GM21381 (cell line): ENCODE results near the gene TANK.
"Not testable (repeated sequence)": the region's sequence is repeated elsewhere in the genome, so short reads cannot be mapped to it uniquely, and the experiment has no call there.

Experiments used
- ATAC-seq: cut with Tn5 transposase; IDR thresholded peaks from one replicate; pipeline ENCODE4 v1.9.1; 2021; ENCODE audit warnings: mild to moderate bottlenecking, moderate library complexity; ENCODE audit not compliant: unreplicated experiment

Gene TANK

DNA sequence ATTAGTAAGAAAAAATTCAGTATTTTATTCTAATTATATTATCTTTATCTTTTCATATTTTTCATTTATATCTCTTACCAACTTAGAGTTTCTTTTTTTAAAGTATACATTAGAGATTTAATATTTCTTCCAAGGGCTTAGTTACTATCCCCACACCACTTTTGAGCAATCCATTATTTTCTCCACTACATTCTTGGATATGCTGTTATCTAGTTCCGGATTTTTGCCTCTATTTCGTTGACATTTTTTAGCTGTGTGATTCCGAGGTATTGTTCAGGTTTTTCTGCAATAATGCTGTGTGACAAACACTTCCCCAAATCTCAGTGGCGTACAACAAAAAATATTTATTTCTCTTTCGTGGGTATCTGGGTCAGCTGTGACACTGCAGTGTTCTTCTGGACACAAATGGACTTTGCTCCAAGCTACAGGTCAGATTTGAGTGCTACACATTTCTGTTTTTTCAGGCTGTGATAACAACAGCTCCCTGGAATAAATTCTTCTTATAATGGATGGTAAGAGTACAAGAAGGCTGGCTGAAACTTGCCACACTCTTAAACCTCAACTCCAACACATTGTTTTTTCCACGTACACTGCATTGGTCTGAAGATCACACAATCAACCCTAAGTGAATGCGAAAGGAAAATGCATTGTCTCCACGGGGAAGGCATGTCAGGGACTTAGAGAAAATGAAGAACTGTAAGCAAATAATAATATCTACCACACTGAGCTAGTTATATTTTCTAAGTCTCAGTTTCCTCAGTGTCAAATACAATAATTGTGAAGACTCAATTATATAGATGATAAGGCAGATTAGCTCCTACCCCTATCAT lies 97.1 kb downstream of the TANK start:
- ATAC-seq = no peak

DNA sequence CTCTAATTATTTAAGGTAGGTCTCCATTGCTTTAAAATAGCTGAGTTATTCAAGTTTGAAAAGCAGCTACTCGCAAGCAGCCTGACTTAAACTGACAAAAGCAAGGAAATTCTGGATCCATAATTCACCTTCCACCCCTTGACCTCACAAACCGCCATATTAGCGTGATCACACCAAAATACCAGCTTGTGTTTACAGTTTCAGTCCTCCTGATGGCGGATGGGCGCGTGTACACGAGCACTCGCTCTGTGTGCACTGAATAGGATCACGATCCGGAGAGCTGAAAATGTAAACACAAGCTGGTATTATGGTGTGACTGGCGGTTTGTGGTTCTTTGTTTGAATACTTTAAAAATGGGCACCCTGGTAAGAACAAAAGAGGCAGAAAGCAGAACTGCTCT lies 105.6 kb downstream of the TANK start:
- ATAC-seq = no peak

DNA sequence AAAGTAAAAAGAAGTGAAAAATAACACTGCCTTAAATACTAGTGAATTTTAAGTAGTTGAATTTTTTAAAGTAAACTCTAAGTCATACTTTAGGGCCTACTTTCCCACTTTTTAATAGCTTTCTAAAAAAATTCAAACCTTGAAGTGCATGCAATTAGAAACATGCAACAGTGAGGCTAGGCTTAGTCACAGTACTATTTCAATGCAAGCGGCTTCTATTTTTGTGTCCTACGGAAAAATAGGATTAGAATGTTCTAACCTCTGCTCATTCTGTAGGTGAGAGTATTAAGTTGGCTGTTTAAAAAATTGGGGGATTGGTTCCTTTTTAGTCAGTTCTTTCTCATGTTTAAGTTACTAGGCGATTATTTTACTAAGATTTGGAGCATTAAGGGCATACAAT lies 108.9 kb downstream of the TANK start:
- no peak for ATAC-seq

DNA sequence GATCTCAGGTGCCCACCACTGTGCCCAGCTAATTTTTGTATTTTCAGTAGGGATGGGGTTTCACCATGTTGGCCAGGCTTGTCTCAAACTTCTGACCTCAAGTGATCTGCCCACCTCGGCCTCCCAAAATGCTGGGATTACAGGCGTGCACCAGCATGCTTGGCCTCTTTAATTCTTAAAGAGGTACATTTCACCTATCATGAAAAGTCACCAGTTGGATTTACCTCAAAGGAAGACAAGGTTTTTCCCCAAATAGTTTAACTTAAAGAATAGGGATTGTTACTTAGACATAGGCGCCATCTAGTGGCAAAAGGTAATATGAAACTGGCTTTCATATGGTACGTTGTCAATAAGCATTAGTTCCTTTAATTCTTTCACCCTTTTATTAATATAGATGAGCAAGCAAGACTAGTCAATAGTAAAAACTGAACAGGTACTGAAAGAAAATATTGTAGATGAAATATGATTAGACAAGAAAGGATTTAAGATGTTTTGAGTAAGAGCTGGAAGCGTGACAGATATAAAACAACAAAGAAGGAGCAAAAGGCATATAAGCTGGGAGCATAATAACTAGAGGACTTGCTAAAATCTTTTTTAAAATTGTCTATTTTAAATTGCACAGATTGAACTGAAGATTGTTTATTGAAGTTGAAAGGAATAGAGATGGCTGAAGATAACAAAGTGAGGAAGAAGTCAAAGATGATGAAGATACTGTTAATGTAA lies 113.0 kb downstream of the TANK start:
- peak; percentile 80 for ATAC-seq

DNA sequence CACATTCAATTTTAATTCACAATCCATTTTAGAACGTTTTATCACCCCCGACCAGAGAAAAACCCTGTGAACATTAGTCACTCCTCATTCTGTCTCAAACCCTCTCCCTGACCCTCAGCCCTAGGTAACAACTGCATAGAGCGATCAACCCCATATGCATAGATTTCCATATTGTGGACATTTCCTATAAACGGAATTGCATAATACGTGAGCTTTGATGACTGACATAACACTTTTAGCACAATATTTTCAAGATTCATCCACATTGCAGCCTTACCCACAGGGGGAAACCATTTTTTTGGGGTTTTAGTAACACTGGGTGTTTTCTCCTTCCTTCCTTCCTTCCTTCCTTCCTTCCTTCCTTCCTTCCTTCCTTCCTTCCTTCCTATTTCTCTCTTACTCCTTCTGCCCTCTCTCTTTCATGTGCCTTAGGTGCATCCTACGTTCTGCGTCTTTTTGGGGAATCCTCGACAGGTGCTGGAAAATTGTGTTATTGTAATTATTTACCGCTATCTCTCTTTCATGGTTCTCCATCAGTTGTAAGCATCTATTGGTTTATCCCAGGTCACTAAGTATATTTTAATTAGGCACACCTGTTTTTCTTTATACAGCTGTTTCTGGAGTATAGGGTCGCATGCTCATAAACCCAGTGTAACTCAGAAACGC lies 118.5 kb downstream of the TANK start:
- ATAC-seq = not testable (repeated sequence)

DNA sequence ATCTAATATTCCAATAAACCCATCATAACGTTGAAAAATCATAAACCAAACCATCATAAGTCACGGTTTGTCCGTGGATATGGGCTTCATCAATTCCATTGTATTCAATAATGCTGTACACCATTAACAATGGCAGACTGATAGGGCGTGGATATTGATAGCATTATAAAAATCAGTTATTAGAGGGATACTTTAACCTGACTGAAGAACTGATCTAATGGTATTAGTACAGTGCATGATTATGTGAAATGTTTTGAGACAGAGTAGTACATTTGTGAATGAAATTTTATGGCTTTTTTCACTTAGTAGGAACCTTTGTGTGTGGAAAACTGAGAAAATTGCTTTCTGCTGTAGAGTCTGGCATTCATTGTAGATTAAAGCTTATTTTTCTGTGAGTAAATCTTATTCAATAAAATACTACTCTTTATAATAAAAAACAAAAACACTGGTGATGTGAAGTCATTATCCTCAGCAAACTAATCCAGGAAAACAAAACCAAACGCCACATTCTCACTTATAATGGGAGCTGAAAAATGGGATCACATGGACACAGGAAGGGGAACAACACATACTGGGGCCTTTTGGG lies 119.1 kb downstream of the TANK start:
- ATAC-seq = not testable (repeated sequence)

DNA sequence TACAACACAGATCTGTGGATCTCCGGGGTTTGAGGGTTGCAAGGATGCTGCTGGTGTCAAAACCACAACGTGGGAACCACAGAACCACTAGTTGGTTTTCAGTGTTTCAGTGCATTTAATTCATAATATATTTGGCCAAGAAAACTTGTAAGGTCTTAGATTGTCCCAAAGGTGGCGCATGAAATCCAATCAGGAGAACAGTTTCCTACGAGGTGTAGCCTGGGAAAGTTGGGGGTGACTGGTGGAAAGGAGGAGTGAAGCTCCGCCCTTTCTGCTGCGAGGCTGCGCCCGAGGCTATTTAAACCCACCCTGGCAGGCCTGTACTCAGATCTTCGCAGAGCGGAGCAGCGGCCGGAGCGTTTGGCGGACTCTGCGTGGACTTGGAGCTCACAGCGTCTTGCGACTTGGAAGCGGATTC lies 120.7 kb downstream of the TANK start:
- not testable (repeated sequence) for ATAC-seq

DNA sequence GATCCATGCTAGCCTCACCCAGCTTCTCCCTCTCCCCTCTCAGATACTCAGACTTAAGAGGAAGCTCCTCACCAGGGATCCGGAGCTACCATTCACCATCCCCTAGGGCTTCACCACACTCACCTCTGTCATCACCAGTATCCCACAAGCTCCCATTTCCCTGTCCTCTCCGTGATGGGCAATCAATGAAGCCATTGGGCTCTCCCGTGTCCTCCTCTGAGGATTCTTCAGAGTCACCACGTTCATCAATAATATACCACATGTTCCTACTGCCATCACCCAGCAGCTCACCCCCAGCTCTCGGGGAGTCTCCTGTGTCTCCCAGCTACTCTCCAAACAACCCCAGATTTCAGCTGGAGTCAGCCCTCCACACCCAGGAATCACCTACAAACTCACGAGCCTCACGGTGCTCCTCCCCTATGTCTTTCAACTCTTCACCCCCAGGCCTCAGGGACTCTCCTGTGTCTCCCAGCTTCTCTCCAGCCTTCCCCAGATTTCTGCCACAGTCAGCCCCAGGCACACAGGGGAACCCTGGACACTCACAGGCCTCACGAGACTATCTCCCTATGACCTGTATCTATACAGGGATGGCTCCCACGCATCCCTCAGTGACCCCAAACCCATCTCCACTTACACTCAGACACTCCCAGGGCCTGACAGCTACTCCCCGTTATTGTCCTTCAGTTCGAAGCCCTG lies 121.5 kb downstream of the TANK start:
- ATAC-seq = not testable (repeated sequence)

DNA sequence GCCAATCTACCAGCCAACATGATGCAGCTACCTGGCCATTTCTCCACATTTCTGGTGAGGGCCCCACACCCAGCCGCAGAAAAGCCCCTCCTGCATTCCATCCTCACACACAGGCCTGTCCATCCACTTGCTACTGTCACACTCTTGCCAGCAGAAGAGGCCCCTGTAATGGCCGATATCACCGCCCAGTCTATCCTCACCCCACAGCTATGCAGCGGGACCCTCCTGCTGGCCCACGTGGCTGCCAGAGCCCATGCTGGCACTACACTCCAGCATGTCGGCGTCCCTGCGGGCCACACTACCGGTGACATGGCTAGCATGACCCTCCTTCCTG lies 122.0 kb downstream of the TANK start:
- not testable (repeated sequence) for ATAC-seq

DNA sequence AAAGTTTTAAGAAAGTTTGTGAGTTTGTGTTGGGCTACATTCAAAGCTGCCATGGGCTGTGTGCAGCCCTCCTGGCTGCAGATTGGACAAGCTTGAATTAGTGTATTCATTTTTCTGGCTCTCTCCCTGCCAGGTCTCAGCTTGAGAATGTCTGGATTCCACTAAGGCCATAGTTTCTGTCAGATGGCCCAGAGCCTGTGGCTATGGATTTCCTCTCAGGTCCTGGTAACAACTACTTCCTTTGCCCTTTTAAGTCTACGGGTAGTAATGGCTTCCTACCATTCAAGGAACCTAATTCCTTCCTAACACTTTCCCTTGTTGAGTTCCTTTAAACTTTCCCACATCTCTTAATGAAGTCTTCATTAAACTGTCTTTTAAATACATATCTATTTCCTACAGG lies 123.7 kb downstream of the TANK start:
- ATAC-seq = no peak
